HepG2 (cell line): Measurements from ENCODE around the gene HES7. TPM values are rescaled to one million over a fixed set of nuclear protein-coding genes. Genes with fewer than 3 reads are reported as not detected.

Experiments
- ATAD3A ChIP-seq: sonication (generic); formaldehyde crosslinking; IDR thresholded peaks from 2 replicates; pipeline ENCODE4 v1.4.0; 2020; ENCODE audit warnings: missing genetic modification reagents
- BRCA1 ChIP-seq: sonication (generic); formaldehyde crosslinking; IDR thresholded peaks from 2 replicates; pipeline ENCODE4 v1.4.0; 2020; ENCODE audit warnings: missing genetic modification reagents
- FOXO1 ChIP-seq: sonication (generic); formaldehyde crosslinking; IDR thresholded peaks from 2 replicates; pipeline ENCODE4 v1.4.0; 2020; ENCODE audit warnings: missing genetic modification reagents
- GATAD1 ChIP-seq: IDR thresholded peaks from 2 replicates; pipeline ENCODE4 v1.6.1; 2016; ENCODE audit warnings: missing genetic modification reagents, missing compliant biosample characterization
- HOXA3 ChIP-seq: sonication (generic); formaldehyde crosslinking; IDR thresholded peaks from 2 replicates; pipeline ENCODE4 v1.5.0; 2020; ENCODE audit warnings: missing genetic modification reagents
- HOXD1 ChIP-seq: sonication (generic); formaldehyde crosslinking; IDR thresholded peaks from 2 replicates; pipeline ENCODE4 v1.5.0; 2020; ENCODE audit warnings: missing genetic modification reagents
- MTF2 ChIP-seq: sonication (generic); formaldehyde crosslinking; IDR thresholded peaks from 2 replicates; pipeline ENCODE4 v1.5.0; 2020; ENCODE audit warnings: missing genetic modification reagents, borderline replicate concordance
- PREB ChIP-seq: sonication (generic); formaldehyde crosslinking; IDR thresholded peaks from 2 replicates; pipeline ENCODE4 v1.4.0; 2020; ENCODE audit warnings: missing genetic modification reagents
- RAD51 ChIP-seq: fragments of 450-650 bp; IDR thresholded peaks from 2 replicates; pipeline ENCODE4 v1.6.1; 2016; ENCODE audit warnings: borderline replicate concordance
- RFX3 ChIP-seq: IDR thresholded peaks from 2 replicates; pipeline ENCODE4 v1.6.1; 2016; ENCODE audit warnings: missing biosample characterization, missing genetic modification reagents
- RXRA ChIP-seq: sonication (generic); formaldehyde crosslinking; IDR thresholded peaks from 2 replicates; pipeline ENCODE4 v1.5.1; 2020; ENCODE audit warnings: missing genetic modification reagents
- ZNF414 ChIP-seq: sonication (generic); formaldehyde crosslinking; IDR thresholded peaks from 2 replicates; pipeline ENCODE4 v1.5.0; 2020; ENCODE audit warnings: missing genetic modification reagents
- ZNF724P ChIP-seq: sonication (generic); formaldehyde crosslinking; IDR thresholded peaks from 2 replicates; pipeline ENCODE4 v1.8.0; 2022; ENCODE audit warnings: missing genetic modification reagents, borderline replicate concordance
- polyA plus RNA-seq, 8 experiments: library from polyadenylated mRNA; depleted of rRNA in 3 of 8; stranded (reverse) in 7 of 8; unstranded in 1 of 8; fragments of >200 nt; fragmentation: Illumina TruSeq in 4 of 8; extraction: Trizol in 4 of 8; gene quantifications; 2 replicates each; pipeline versions ENCODE4 v1.2.1 to v1.2.3, GENCODE V29; 2011 to 2016; ENCODE audit warnings: low read depth in 4 of 8, missing spikeins in 1 of 8, mixed read lengths in 1 of 8; ENCODE audit not compliant: insufficient read depth in 1 of 8
- total RNA-seq, 5 experiments: library from RNA; depleted of rRNA; stranded (reverse); fragments of >200 nt; fragmentation: Illumina TruSeq; extraction: Trizol; gene quantifications; 2 replicates each; pipeline ENCODE4 v1.2.3, GENCODE V29; 2016; ENCODE audit warnings: low read depth in 1 of 5
- TF ChIP-seq, protein P1 (sequence below): sonication (generic); formaldehyde crosslinking; IDR thresholded peaks from 2 replicates; pipeline ENCODE4 v1.4.0; 2020; ENCODE audit warnings: missing genetic modification reagents
- TF ChIP-seq, protein P2 (sequence below): IDR thresholded peaks from 2 replicates; pipeline ENCODE4 v1.6.1; 2016; ENCODE audit warnings: missing compliant biosample characterization, missing genetic modification reagents, borderline replicate concordance
- TF ChIP-seq, protein P3 (sequence below): conservative IDR thresholded peaks from 2 replicates; pipeline ENCODE4 v1.6.1; 2018; ENCODE audit warnings: missing genetic modification reagents
- TF ChIP-seq, protein P4 (sequence below), 2 experiments: sonication (generic) in 1 of 2; formaldehyde crosslinking in 1 of 2; IDR thresholded peaks; 2 replicates each; pipeline versions ENCODE4 v1.4.0 to v1.6.1; 2016 to 2020; ENCODE audit warnings: borderline replicate concordance in 1 of 2, low read depth in 1 of 2, mild to moderate bottlenecking in 1 of 2, missing genetic modification reagents in 1 of 2
- TF ChIP-seq, protein P5 (sequence below): sonication (generic); formaldehyde crosslinking; IDR thresholded peaks from 2 replicates; pipeline ENCODE4 v1.8.1; 2023; ENCODE audit warnings: missing genetic modification reagents, mild to moderate bottlenecking, borderline replicate concordance

The HES7 gene
- total and polyA plus RNA-seq, 2 of the 13 experiments (the other 11 are each of a cell fraction or from before 2014, with no cell fraction given): not detected

- TF ChIP-seq PREB (CRISPR knock-in tag) (no peak), RXRA (CRISPR knock-in tag) (no peak), BRCA1 (CRISPR knock-in tag) (no peak), RFX3 (CRISPR knock-in tag) (no peak), ZNF414 (CRISPR knock-in tag) (peak; percentile 85; the same call in 1 of the 2 replicates), FOXO1 (CRISPR knock-in tag) (peak; percentile 75), HOXA3 (CRISPR knock-in tag) (peak; percentile 39; the same call in 1 of the 2 replicates), ATAD3A (no peak), RAD51 (no peak), HOXD1 (CRISPR knock-in tag) (no peak), GATAD1 (CRISPR knock-in tag) (peak; percentile 69), ZNF724P (no peak), MTF2 (peak; percentile 74; the same call in 1 of the 2 replicates)
- TF ChIP-seq, protein P1, sequence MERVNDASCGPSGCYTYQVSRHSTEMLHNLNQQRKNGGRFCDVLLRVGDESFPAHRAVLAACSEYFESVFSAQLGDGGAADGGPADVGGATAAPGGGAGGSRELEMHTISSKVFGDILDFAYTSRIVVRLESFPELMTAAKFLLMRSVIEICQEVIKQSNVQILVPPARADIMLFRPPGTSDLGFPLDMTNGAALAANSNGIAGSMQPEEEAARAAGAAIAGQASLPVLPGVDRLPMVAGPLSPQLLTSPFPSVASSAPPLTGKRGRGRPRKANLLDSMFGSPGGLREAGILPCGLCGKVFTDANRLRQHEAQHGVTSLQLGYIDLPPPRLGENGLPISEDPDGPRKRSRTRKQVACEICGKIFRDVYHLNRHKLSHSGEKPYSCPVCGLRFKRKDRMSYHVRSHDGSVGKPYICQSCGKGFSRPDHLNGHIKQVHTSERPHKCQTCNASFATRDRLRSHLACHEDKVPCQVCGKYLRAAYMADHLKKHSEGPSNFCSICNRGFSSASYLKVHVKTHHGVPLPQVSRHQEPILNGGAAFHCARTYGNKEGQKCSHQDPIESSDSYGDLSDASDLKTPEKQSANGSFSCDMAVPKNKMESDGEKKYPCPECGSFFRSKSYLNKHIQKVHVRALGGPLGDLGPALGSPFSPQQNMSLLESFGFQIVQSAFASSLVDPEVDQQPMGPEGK: peak; percentile 32; the same call in 1 of the 2 replicates
- TF ChIP-seq, protein P2, sequence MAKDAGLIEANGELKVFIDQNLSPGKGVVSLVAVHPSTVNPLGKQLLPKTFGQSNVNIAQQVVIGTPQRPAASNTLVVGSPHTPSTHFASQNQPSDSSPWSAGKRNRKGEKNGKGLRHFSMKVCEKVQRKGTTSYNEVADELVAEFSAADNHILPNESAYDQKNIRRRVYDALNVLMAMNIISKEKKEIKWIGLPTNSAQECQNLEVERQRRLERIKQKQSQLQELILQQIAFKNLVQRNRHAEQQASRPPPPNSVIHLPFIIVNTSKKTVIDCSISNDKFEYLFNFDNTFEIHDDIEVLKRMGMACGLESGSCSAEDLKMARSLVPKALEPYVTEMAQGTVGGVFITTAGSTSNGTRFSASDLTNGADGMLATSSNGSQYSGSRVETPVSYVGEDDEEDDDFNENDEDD (CRISPR knock-in tag): peak; percentile 42; the same call in 1 of the 2 replicates
- TF ChIP-seq, protein P3, sequence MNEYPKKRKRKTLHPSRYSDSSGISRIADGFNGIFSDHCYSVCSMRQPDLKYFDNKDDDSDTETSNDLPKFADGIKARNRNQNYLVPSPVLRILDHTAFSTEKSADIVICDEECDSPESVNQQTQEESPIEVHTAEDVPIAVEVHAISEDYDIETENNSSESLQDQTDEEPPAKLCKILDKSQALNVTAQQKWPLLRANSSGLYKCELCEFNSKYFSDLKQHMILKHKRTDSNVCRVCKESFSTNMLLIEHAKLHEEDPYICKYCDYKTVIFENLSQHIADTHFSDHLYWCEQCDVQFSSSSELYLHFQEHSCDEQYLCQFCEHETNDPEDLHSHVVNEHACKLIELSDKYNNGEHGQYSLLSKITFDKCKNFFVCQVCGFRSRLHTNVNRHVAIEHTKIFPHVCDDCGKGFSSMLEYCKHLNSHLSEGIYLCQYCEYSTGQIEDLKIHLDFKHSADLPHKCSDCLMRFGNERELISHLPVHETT (CRISPR knock-in tag): no peak
- TF ChIP-seq, protein P4, sequence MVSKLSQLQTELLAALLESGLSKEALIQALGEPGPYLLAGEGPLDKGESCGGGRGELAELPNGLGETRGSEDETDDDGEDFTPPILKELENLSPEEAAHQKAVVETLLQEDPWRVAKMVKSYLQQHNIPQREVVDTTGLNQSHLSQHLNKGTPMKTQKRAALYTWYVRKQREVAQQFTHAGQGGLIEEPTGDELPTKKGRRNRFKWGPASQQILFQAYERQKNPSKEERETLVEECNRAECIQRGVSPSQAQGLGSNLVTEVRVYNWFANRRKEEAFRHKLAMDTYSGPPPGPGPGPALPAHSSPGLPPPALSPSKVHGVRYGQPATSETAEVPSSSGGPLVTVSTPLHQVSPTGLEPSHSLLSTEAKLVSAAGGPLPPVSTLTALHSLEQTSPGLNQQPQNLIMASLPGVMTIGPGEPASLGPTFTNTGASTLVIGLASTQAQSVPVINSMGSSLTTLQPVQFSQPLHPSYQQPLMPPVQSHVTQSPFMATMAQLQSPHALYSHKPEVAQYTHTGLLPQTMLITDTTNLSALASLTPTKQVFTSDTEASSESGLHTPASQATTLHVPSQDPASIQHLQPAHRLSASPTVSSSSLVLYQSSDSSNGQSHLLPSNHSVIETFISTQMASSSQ (IDR thresholded peaks at IDR 0.05; ENCODE audit: low read depth): 0 out of 2 replicates have a peak, but pooled peaks have one; percentile 10
- TF ChIP-seq, protein P4 (CRISPR knock-in tag; IDR thresholded peaks at IDR 0.05; ENCODE audit: borderline replicate concordance): peak; percentile 45; the same call in 1 of the 2 replicates
- TF ChIP-seq, protein P5, sequence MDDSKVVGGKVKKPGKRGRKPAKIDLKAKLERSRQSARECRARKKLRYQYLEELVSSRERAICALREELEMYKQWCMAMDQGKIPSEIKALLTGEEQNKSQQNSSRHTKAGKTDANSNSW (CRISPR knock-in tag): no peak
Measured at GRCh38 chr17:8156246-8156992, 32.5 kb upstream of the HES7 start (continued).
